Gastrocnemius medialis (tissue), 4 donors: ENCODE measurements around the gene WDR31.

Source experiments
- POLR2A ChIP-seq, 2 donors: fragments of 450-650 bp; IDR thresholded peaks; one replicate each; pipeline ENCODE4 v1.6.1; 2017; ENCODE audit warnings: antibody characterized with exemption in 2 of 2, mild to moderate bottlenecking in 2 of 2, moderate library complexity in 2 of 2
- TF ChIP-seq, protein P1 (sequence below), 5 experiments: fragments of 450-650 bp in 3 of 5; fragments of 200-600 bp in 2 of 5; sonication (generic) in 2 of 5; IDR thresholded peaks in 4 of 5; conservative IDR thresholded peaks in 1 of 5; 1 replicate in 4 of 5; 2 replicates in 1 of 5; pipeline ENCODE4 v1.5.1; 2016 to 2019; ENCODE audit warnings: antibody characterized with exemption in 5 of 5, mild to moderate bottlenecking in 3 of 5, moderate library complexity in 3 of 5

DNA sequence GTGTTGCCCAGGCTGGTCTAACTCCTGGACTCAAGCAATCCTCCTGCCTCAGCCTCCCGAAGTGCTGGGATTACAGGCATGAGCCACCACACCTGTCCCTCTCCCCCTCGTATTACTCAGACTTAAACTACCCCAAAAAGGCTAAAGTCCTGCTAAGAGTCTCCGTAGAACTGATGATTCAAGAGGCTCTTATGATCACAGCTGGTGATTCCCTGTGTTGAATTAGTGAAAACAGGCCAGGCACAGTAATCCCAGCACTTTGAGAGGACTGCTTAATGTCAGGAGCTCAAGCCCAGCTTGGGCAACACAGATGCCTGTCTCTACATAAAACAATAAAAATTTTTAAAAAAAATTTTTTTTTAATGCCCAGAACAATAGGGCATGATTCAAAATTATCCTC, 73.9 kb downstream of the WDR31 start:
- TF ChIP-seq POLR2A (IDR thresholded peaks at IDR 0.05) = no peak
- TF ChIP-seq, protein P1, sequence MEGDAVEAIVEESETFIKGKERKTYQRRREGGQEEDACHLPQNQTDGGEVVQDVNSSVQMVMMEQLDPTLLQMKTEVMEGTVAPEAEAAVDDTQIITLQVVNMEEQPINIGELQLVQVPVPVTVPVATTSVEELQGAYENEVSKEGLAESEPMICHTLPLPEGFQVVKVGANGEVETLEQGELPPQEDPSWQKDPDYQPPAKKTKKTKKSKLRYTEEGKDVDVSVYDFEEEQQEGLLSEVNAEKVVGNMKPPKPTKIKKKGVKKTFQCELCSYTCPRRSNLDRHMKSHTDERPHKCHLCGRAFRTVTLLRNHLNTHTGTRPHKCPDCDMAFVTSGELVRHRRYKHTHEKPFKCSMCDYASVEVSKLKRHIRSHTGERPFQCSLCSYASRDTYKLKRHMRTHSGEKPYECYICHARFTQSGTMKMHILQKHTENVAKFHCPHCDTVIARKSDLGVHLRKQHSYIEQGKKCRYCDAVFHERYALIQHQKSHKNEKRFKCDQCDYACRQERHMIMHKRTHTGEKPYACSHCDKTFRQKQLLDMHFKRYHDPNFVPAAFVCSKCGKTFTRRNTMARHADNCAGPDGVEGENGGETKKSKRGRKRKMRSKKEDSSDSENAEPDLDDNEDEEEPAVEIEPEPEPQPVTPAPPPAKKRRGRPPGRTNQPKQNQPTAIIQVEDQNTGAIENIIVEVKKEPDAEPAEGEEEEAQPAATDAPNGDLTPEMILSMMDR (IDR thresholded peaks at IDR 0.05 in 4 of 5, conservative IDR thresholded peaks at IDR 0.05 in 1 of 5) = no peak
